Ishikawa (cell line): ENCODE measurements around the gene SRSF4.

Experiments
- CEBPB ChIP-seq: IDR thresholded peaks from 2 replicates; pipeline ENCODE4 v1.6.1; 2012
- CREB1 ChIP-seq: IDR thresholded peaks from 2 replicates; pipeline ENCODE4 v1.6.1; 2012; ENCODE audit warnings: low read depth
- EP300 ChIP-seq: IDR thresholded peaks from 2 replicates; pipeline ENCODE4 v1.6.1; 2012; ENCODE audit warnings: borderline replicate concordance
- FOXM1 ChIP-seq: IDR thresholded peaks from 2 replicates; pipeline ENCODE4 v1.6.1; 2012; ENCODE audit warnings: low read depth, borderline replicate concordance
- RAD21 ChIP-seq: IDR thresholded peaks from 2 replicates; pipeline ENCODE4 v1.6.1; 2012; ENCODE audit warnings: low read depth
- REST ChIP-seq: IDR thresholded peaks from 2 replicates; pipeline ENCODE4 v1.6.1; 2012; ENCODE audit warnings: low read depth, mild to moderate bottlenecking
- TAF1 ChIP-seq: IDR thresholded peaks from 2 replicates; pipeline ENCODE4 v1.6.1; 2012; ENCODE audit warnings: low read depth, mild to moderate bottlenecking
- TEAD4 ChIP-seq: IDR thresholded peaks from 2 replicates; pipeline ENCODE4 v1.6.1; 2012
- USF1 ChIP-seq: IDR thresholded peaks from 2 replicates; pipeline ENCODE4 v1.6.1; 2012
- YY1 ChIP-seq: IDR thresholded peaks from 2 replicates; pipeline ENCODE4 v1.6.1; 2012; ENCODE audit warnings: low read depth
- TF ChIP-seq, protein P1 (sequence below): IDR thresholded peaks from 2 replicates; pipeline ENCODE4 v1.6.1; 2012

- TF ChIP-seq CREB1 (no peak), TAF1 (no peak), YY1 (no peak), USF1 (no peak), REST (no peak), RAD21 (no peak), EP300 (no peak), CEBPB (no peak), TEAD4 (no peak), FOXM1 (no peak)
- TF ChIP-seq, protein P1, sequence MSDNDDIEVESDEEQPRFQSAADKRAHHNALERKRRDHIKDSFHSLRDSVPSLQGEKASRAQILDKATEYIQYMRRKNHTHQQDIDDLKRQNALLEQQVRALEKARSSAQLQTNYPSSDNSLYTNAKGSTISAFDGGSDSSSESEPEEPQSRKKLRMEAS: no peak
Measured at GRCh38 chr1:29148656-29149491, 32.8 kb downstream of the SRSF4 start.
